GM21515 (cell line): ENCODE data around the gene KNTC1.
"Not testable (repeated sequence)": the region's sequence is repeated elsewhere in the genome, so short reads cannot be mapped to it uniquely, and the experiment has no call there.

Experiments used
- ATAC-seq: cut with Tn5 transposase; IDR thresholded peaks from one replicate; pipeline ENCODE4 v1.9.1; 2021; ENCODE audit not compliant: unreplicated experiment

KNTC1 gene

DNA sequence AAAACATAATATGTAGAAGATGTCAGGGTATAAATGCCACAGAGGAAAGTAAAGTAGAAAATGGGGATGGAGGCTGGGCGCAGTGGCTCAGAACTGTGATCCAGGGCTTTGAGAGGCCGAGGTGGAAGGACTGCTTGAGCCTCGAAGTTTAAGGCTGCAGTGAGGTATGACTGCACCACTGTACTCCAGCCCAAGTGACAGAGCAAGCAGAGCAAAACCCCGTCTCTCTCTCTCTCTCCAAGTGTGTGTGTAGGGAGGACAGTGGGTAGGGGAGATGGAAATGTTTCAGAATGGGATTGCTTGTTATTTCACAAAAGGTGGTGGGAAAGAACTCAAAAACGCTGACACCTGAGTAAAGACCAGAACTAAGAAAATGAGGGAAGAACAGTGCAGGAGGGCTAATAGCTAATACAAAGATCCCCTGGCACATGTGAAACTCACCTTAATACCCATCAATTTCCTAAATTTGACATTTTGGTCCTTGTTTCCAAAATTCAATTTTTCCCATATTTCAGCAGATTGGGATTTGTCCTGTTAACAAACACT, 20.6 kb upstream of the KNTC1 start:
- ATAC-seq: no peak

DNA sequence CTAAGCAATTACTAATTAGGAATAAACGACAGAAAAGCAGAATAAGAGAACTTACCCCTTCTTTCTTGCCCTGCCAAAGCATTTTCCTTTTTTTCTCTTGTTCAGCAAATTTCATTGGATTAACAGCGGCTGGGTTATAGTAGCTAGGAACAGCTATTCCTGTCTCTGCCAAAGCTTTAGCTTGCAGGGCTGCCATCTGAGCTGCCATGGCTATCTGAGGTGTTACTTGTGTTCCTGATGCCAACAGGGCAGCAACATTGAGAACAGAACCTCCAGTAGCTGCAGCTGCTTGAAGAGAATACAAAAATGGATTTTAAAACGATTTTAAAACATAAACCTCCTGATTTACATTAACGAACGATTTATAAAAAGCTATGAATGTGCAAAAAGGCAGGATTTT, 18.9 kb upstream of the KNTC1 start:
- no peak for ATAC-seq

DNA sequence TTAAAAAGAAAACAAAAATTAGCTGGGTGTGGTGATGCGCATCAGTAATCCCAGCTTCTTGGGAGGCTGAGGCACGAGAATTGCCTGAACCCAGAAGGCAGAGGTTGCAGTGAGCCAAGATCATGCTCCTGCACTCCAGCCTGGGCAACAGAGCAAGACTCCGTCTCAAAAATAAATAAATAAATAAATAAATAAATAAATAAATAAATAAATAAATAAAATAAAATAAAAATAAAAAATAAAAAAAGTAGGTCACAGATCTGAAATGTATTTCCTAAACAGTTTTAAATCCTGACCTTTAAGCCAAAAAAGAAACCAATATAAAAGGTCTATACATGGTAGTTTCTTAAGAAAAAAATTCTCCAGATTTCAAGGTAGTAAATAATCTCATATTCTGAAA, 14.0 kb upstream of the KNTC1 start:
- not testable (repeated sequence) for ATAC-seq

- ATAC-seq: no peak
Measured at GRCh38 chr12:122513660-122514059, 13.4 kb upstream of the KNTC1 start.

- ATAC-seq: no peak
Measured at GRCh38 chr12:122515275-122515674, 11.8 kb upstream of the KNTC1 start.

DNA sequence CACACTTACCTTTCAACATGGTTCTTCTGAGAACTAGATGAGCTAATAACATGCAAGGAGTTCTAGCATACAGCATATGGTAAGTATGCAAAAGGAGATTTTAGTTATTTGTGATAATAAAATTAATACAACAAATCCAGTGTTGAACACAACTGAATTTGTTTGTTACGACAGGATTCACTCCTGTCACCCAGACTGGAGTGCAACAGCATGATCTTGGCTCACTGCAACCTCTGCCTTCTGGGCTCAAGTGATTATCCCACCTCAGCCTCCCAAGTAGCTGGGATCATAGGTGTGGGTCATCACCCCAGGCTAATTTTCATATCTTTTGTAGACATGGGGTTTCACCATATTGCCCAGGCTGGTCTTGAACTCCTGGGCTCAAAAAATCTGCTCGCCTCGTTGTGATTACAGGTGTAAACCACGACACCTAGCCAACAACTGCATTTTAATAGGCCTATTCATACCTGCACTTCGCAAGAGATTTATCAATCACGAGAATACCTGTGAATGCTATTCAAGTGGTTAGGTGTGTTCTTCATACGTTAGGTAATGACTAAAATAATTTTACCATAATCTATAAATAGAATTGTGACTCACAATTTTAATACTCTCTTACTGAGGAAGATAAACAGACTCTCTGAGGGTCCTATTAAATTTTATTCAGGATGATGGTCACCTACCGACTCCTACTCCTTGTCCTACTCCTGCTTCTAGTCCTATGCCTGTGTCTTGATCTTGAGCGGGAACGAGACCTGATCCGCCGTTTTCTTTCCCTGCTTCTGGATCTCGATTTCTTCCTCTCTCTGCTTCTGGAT, 10.3 kb upstream of the KNTC1 start:
- no peak for ATAC-seq

GRCh38 chr12:122517877-122518276, 9.2 kb upstream of the KNTC1 start:
- no peak for ATAC-seq

- no peak for ATAC-seq
Measured at GRCh38 chr12:122518908-122519307, 8.1 kb upstream of the KNTC1 start.

DNA sequence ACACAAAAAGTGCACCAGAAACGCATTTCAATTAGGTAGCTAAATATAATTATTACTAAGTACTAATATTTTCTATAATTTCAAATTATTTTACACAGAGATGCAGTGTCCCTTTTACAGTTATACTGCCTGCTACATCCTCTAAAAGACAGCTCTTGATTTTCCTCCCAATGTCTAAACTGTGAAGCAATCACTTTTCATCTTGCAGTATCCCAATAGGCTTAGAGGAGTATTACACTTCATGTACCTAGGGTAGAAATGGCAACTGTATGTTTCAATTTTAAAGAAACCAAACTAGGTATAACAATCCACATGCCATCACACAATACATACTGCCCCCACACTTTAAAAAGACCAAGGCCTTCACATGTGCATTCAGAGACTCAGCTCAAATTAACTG, 7.6 kb upstream of the KNTC1 start:
- ATAC-seq: no peak

GRCh38 chr12:122520676-122521075, 6.4 kb upstream of the KNTC1 start:
- no peak for ATAC-seq

- no peak for ATAC-seq
Measured at GRCh38 chr12:122523280-122523679, 3.8 kb upstream of the KNTC1 start.

DNA sequence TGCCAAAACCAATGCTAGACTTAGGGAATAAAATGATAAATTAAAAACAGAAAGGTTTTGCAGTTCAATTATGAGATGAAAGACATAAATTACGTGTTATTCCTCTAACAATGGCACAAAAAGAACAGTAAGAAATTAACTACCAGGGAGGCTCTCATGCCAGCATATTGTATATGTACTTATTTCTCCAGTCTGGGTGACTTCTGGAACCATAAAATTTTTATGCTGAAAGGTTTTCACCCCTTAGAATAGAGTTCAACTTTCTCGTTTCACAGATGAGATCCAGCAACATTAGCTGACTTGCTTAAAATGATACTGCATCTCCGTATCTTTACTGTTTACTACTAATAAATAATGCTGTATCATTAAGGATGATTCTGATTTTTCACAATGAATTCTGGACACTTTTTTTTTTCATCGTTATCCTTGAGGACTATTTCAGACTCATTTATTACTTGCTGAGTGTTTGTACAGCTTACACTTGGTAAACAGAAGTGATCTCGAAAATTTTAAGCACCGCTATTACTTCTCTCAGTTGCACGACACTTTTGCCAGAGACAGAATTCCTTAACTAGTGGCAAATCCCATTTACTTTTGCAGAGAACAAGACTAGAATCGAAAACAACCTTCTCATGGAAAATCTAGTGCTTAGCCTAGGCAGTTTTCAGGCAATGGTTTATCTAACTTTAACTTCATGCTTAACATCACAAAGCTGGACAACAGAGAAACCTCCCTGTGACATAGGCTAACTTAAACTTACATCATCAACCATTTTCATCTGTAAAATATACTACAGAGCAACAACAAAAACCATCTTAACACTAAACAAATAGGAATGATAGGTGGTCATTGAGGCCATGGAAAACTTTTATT, 3.0 kb upstream of the KNTC1 start:
- ATAC-seq: no peak

GRCh38 chr12:122527478-122527944, 462 bp downstream of the KNTC1 start:
- no peak for ATAC-seq

DNA sequence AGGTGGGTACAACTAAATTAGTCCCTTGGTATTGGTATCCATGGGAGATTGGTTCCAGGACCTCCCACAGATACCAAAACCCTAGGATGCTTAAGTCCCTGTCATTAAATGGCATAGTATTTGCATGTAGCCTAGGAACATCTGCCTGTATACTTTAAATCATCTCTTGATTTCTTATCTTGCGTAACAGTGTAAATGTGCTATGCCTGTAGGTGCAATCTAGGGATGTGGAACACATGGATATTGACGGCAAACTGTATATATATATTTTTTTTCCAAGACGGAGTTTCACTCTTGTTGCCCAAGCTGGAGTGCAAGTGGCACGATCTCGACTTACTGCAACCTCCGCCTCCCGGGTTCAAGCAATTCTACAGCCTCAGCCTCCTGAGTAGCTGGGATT, 1.5 kb downstream of the KNTC1 start:
- ATAC-seq: no peak

GRCh38 chr12:122528992-122529391, 1.9 kb downstream of the KNTC1 start:
- ATAC-seq: no peak

DNA sequence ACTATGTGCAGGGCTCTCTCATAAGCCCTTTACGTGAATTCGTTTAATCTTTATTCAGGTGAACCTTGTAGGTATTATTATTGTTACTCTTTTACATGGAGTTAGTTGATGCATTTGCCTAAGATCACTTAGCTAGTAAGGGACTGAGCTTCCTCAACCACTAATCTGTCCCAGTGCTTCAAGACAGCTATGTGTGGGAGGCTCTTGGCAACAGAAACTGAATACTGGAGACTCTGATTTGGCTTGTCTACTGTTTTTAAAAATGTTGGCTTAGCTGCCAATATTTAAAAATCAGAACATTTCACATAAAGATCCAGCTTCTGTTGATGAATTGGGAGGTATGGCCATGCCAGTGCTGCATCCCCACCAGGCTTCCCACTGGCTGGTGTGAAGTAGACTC, 6.8 kb downstream of the KNTC1 start:
- ATAC-seq: no peak

DNA sequence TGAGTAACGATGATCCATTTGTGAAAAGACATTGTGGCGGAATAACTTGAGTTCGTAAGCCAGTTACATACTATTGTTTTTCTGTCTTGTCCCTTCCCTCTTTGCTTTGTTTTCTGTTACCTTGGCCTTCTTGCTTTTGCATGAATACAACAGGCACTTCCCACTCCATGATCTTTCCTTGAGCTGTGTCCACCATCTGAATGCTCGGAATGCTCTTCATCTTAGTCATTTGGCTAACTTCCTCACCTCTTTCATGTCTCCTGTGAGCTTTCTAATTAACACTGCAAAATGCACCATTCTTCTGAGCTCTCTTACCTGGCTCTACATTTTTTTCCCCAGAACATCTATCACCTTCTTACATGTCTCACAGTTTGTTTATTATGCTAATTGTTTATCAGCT, 10.0 kb downstream of the KNTC1 start:
- ATAC-seq: no peak

- no peak for ATAC-seq
Measured at GRCh38 chr12:122538496-122538895, 11.4 kb downstream of the KNTC1 start.

DNA sequence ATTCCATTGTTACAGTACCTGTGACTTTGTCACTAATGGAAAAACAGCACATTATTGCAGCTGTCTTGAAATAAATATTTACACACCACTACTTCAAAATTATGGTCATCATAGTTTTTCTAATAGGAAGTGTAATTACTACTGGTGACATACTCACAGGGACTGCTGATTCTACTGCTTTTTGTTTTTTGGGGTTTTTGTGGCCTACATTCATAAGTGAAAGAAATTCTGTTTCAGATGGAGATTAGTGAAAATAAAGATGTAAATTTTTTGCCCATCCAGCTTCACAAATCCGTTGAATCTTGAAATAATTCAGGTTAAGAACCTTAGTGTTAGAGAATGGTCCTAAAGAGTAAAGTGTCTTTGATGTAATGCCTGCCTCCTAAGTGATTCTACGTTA, 17.5 kb downstream of the KNTC1 start:
- no peak for ATAC-seq

DNA sequence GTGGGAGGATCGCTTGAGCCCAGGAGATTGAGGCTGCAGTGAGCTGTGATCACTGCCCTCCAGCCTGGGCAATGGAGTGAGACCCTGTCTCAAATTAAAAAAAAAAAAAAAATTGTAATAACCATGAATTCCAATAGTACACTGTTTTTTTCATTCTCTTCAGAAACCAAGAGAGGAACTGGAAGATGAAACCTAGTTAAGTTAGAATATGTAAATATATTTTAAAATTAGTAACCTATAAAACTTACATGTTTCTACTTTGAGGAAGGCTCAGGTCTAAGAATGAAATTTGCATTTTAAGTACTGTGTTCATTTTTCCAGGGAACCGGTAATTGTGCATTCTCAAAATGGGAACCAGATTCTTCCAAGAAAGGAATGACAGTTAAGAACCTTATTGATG, 18.8 kb downstream of the KNTC1 start:
- peak; percentile 49 for ATAC-seq

DNA sequence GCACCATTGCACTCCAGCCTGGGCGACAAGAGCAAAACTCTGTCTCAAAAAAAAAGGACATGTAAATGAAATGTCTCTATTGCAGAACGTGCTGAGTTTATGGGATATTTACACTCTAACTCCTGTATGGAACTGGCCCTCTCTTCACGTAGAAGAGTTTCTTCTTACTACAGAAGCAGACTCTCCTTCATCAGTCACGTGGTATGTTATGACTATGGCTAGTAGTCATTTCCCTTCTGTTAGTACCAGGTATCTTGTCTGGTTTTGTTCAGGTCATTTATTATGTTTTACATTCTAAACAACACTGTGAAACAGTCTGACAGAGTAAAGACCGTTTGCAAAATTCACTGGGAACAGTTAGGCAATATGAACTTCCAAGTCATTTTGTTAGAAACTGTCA, 20.3 kb downstream of the KNTC1 start:
- no peak for ATAC-seq
